Measurements from ENCODE around the gene ASB1. TPM values are rescaled to one million over a fixed set of nuclear protein-coding genes. Genes with fewer than 3 reads are reported as not detected.

Gene ASB1
- total RNA-seq, 1 donor from 2014 or later: 8.5 TPM

- Mint-ChIP-seq H3K4me1 (ENCODE audit: unreplicated experiment) (no peaks in the 10 kb centered on the region), H3K36me3 (ENCODE audit: low read depth, unreplicated experiment) (no peaks in the 10 kb centered on the region), H3K27ac (ENCODE audit: unreplicated experiment) (no peak overlapping the region), H3K9me3 (ENCODE audit: unreplicated experiment) (no peaks in the 10 kb centered on the region), H3K4me3 (ENCODE audit: unreplicated experiment) (no peak overlapping the region), H3K27me3 (ENCODE audit: unreplicated experiment) (peaks cover 2% of the 10 kb centered on the region)
- no peak for TF ChIP-seq CTCF (IDR thresholded peaks at IDR 0.05; ENCODE audit: unreplicated experiment)
- DNase-seq (ENCODE audit: low spot score): no peak
Observed at GRCh38 chr2:238396663-238397062, 30.1 kb upstream of the ASB1 start.

DNA sequence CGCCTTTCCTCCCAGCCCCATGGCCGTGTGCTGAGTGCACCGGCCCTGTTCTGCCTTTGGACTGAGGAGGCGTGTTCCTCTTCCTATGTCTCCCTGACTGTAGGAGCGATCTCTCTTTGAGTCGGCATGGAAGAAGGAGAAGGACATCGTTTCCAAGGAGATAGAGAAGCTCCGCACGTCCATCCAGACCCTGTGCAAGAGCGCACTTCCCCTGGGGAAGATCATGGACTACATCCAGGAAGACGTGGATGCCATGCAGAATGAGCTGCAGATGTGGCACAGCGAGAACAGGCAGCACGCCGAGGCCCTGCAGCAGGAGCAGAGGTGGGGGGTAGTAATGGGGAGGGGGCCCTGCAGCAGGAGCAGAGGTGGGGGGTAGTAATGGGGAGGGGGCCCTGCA, 29.4 kb upstream of the ASB1 start:
- no peak for DNase-seq (ENCODE audit: low spot score)
- H3K27me3 Mint-ChIP-seq (ENCODE audit: unreplicated experiment): peaks cover 2% of the 10 kb centered on the region
- H3K9me3 Mint-ChIP-seq (ENCODE audit: unreplicated experiment): no peaks in the 10 kb centered on the region
- H3K27ac Mint-ChIP-seq (ENCODE audit: unreplicated experiment): no peak overlapping the region
- no peaks in the 10 kb centered on the region for H3K36me3 Mint-ChIP-seq (ENCODE audit: low read depth, unreplicated experiment)
- H3K4me1 Mint-ChIP-seq (ENCODE audit: unreplicated experiment): no peaks in the 10 kb centered on the region
- no peak overlapping the region for H3K4me3 Mint-ChIP-seq (ENCODE audit: unreplicated experiment)
- TF ChIP-seq CTCF (IDR thresholded peaks at IDR 0.05; ENCODE audit: unreplicated experiment): no peak

DNA sequence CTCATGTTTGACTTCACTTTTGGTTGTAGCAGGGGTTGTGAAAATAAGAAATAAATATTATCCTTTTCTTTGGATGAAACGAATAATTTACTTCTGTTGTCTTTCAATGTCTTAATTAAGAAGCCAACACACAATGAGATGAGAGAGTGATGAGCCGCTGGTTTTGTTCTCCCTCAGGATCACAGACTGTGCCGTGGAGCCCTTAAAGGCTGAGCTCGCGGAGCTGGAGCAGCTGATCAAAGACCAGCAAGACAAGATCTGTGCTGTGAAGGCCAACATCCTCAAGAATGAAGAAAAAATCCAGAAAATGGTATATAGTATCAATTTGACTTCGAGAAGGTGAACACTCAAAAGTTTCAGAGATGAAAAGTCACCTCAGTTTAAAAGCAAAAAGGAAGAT, 28.1 kb upstream of the ASB1 start:
- H3K27ac Mint-ChIP-seq (ENCODE audit: unreplicated experiment): no peak overlapping the region
- H3K4me1 Mint-ChIP-seq (ENCODE audit: unreplicated experiment): no peaks in the 10 kb centered on the region
- no peak overlapping the region for H3K4me3 Mint-ChIP-seq (ENCODE audit: unreplicated experiment)
- no peaks in the 10 kb centered on the region for H3K36me3 Mint-ChIP-seq (ENCODE audit: low read depth, unreplicated experiment)
- H3K27me3 Mint-ChIP-seq (ENCODE audit: unreplicated experiment): peaks cover 2% of the 10 kb centered on the region
- no peaks in the 10 kb centered on the region for H3K9me3 Mint-ChIP-seq (ENCODE audit: unreplicated experiment)
- no peak for DNase-seq (ENCODE audit: low spot score)
- no peak for TF ChIP-seq CTCF (IDR thresholded peaks at IDR 0.05; ENCODE audit: unreplicated experiment)

- H3K4me1 Mint-ChIP-seq (ENCODE audit: unreplicated experiment): no peaks in the 10 kb centered on the region
- peaks cover 2% of the 10 kb centered on the region for H3K27me3 Mint-ChIP-seq (ENCODE audit: unreplicated experiment)
- no peak overlapping the region for H3K27ac Mint-ChIP-seq (ENCODE audit: unreplicated experiment)
- no peak for TF ChIP-seq CTCF (IDR thresholded peaks at IDR 0.05; ENCODE audit: unreplicated experiment)
- H3K36me3 Mint-ChIP-seq (ENCODE audit: low read depth, unreplicated experiment): no peaks in the 10 kb centered on the region
- H3K9me3 Mint-ChIP-seq (ENCODE audit: unreplicated experiment): no peaks in the 10 kb centered on the region
- no peak for DNase-seq (ENCODE audit: low spot score)
- H3K4me3 Mint-ChIP-seq (ENCODE audit: unreplicated experiment): no peak overlapping the region
Observed at GRCh38 chr2:238399094-238399493, 27.6 kb upstream of the ASB1 start.

DNA sequence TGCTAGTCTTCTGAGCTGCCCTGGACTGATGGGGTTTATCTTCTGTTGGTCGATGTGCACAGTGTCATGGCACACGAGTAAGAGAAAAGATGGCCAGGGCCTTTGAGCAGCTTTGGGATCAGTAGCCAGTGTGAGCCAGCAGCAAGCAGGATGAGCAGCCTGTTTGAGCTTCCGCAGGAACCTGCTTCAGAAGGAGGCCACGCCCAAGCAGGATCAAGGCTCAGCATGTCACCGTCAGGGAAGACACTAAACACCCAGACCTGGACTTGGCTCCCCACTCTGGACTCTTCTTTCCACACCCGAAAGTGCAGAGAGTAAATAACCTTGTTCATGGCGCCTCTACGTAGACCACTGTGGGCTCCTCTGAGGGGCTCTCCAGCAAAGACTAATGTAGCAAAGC, 25.2 kb upstream of the ASB1 start:
- no peak for TF ChIP-seq CTCF (IDR thresholded peaks at IDR 0.05; ENCODE audit: unreplicated experiment)
- no peak for DNase-seq (ENCODE audit: low spot score)
- Mint-ChIP-seq H3K27ac (ENCODE audit: unreplicated experiment) (no peak overlapping the region), H3K4me1 (ENCODE audit: unreplicated experiment) (no peaks in the 10 kb centered on the region), H3K36me3 (ENCODE audit: low read depth, unreplicated experiment) (no peaks in the 10 kb centered on the region), H3K9me3 (ENCODE audit: unreplicated experiment) (no peaks in the 10 kb centered on the region), H3K4me3 (ENCODE audit: unreplicated experiment) (no peak overlapping the region), H3K27me3 (ENCODE audit: unreplicated experiment) (peaks cover 2% of the 10 kb centered on the region)
